Mesenchymal stem cell (in vitro differentiated cells and primary cell): ENCODE measurements around the gene PUDP.
"Not testable (repeated sequence)": the region's sequence is repeated elsewhere in the genome, so short reads cannot be mapped to it uniquely, and the experiment has no call there.

Experiments
- DNase-seq: peaks from one replicate; pipeline ENCODE4 v3.0.0-alpha.2; 2013
- H2AFZ ChIP-seq: one replicate; pipeline ENCODE4 v1.6.1; 2013; ENCODE audit warnings: low read depth, mild to moderate bottlenecking, control low read depth, inconsistent platforms, low read length, moderate library complexity
- H2AK5ac ChIP-seq: 2 replicates; pipeline ENCODE4 v1.6.1; 2013; ENCODE audit warnings: low read length, moderate library complexity, mild to moderate bottlenecking, inconsistent platforms; ENCODE audit not compliant: severe bottlenecking
- H2BK120ac ChIP-seq: one replicate; pipeline ENCODE4 v1.6.1; 2013; ENCODE audit warnings: low read depth, mild to moderate bottlenecking, inconsistent platforms, low read length, moderate library complexity
- H2BK12ac ChIP-seq, 2 experiments: one replicate each; pipeline ENCODE4 v1.6.1; 2013; ENCODE audit warnings: inconsistent platforms in 2 of 2, low read length in 2 of 2, mild to moderate bottlenecking in 2 of 2, moderate library complexity in 2 of 2, control low read depth in 1 of 2
- H2BK15ac ChIP-seq: one replicate; pipeline ENCODE4 v1.6.1; 2013; ENCODE audit warnings: mild to moderate bottlenecking, low read depth, inconsistent platforms; ENCODE audit not compliant: poor library complexity, severe bottlenecking
- H2BK5ac ChIP-seq: 2 replicates; pipeline ENCODE4 v1.6.1; 2013; ENCODE audit warnings: low read depth, mild to moderate bottlenecking, low read length, control low read depth, inconsistent platforms; ENCODE audit not compliant: poor library complexity, severe bottlenecking
- H3K14ac ChIP-seq, 2 experiments: one replicate each; pipeline ENCODE4 v1.6.1; 2013; ENCODE audit warnings: inconsistent platforms in 2 of 2, low read length in 2 of 2, control low read depth in 1 of 2, mild to moderate bottlenecking in 1 of 2, moderate library complexity in 1 of 2
- H3K18ac ChIP-seq, 2 experiments: one replicate each; pipeline ENCODE4 v1.6.1; 2013; ENCODE audit warnings: inconsistent platforms in 2 of 2, low read length in 2 of 2, control low read depth in 1 of 2, low read depth in 1 of 2, mild to moderate bottlenecking in 1 of 2
- H3K23ac ChIP-seq, 2 experiments: one replicate each; pipeline ENCODE4 v1.6.1; 2013; ENCODE audit warnings: inconsistent platforms in 2 of 2, low read length in 2 of 2, mild to moderate bottlenecking in 2 of 2, moderate library complexity in 2 of 2, control low read depth in 1 of 2
- H3K27ac ChIP-seq: 2 replicates; pipeline ENCODE4 v1.5.1; 2013; ENCODE audit warnings: mild to moderate bottlenecking, moderate library complexity, low read length, control low read depth, inconsistent platforms; ENCODE audit not compliant: poor library complexity, severe bottlenecking
- H3K27me3 ChIP-seq, 2 experiments: 2 replicates each; pipeline versions ENCODE4 v1.6.1 to v1.7.0; 2013; ENCODE audit warnings: low read length in 2 of 2, mild to moderate bottlenecking in 2 of 2, moderate library complexity in 2 of 2, control low read depth in 1 of 2, inconsistent platforms in 1 of 2; ENCODE audit not compliant: control insufficient read depth in 1 of 2, insufficient read depth in 1 of 2
- H3K36me3 ChIP-seq, 2 experiments: 2 replicates each; pipeline versions ENCODE4 v1.6.1 to v1.7.0; 2013; ENCODE audit warnings: low read length in 2 of 2, control low read depth in 1 of 2, inconsistent platforms in 1 of 2, low read depth in 1 of 2, mild to moderate bottlenecking in 1 of 2; ENCODE audit not compliant: insufficient read depth in 2 of 2, control insufficient read depth in 1 of 2
- H3K4ac ChIP-seq, 2 experiments: one replicate each; pipeline ENCODE4 v1.6.1; 2013; ENCODE audit warnings: inconsistent platforms in 2 of 2, low read length in 2 of 2, mild to moderate bottlenecking in 2 of 2, moderate library complexity in 2 of 2, control low read depth in 1 of 2, low read depth in 1 of 2
- H3K4me1 ChIP-seq: 2 replicates; pipeline ENCODE4 v1.6.1; 2013; ENCODE audit warnings: low read depth, low read length, control low read depth; ENCODE audit not compliant: control insufficient read depth, insufficient read depth
- H3K4me2 ChIP-seq: 2 replicates; pipeline ENCODE4 v1.6.1; 2013; ENCODE audit warnings: low read length, mild to moderate bottlenecking, inconsistent platforms; ENCODE audit not compliant: poor library complexity, severe bottlenecking
- H3K4me3 ChIP-seq, 2 experiments: 2 replicates each; pipeline versions ENCODE4 v1.5.1 to v1.7.0; 2013; ENCODE audit warnings: low read length in 2 of 2, mild to moderate bottlenecking in 2 of 2, control low read depth in 1 of 2, low read depth in 1 of 2; ENCODE audit not compliant: insufficient read depth in 1 of 2
- H3K79me1 ChIP-seq: replicated peaks from 2 replicates; pipeline ENCODE4 v1.6.1; 2013; ENCODE audit warnings: mild to moderate bottlenecking, control low read depth, low read length, inconsistent platforms; ENCODE audit not compliant: poor library complexity, severe bottlenecking
- H3K9ac ChIP-seq: 2 replicates; pipeline ENCODE4 v1.7.0; 2013; ENCODE audit warnings: mild to moderate bottlenecking, low read length, moderate library complexity
- H3K9me3 ChIP-seq: 2 replicates; pipeline ENCODE4 v1.7.0; 2013; ENCODE audit warnings: mild to moderate bottlenecking, low read length; ENCODE audit not compliant: control insufficient read depth
- H4K8ac ChIP-seq: one replicate; pipeline ENCODE4 v1.6.1; 2013; ENCODE audit warnings: inconsistent platforms, mild to moderate bottlenecking, low read length, moderate library complexity
- H4K91ac ChIP-seq: one replicate; pipeline ENCODE4 v1.6.1; 2013; ENCODE audit warnings: mild to moderate bottlenecking, low read length, inconsistent platforms
- WGBS: methylation state at CpG from one replicate; pipeline ENCODE4 v1.1.7; 2013; ENCODE audit warnings: mixed read lengths; 5-methylcytosine and 5-hydroxymethylcytosine counted together
- small RNA-seq: library from polyadenylated mRNA; stranded (forward); fragments of <200 nt; extraction: miRNeasy Mini kit (QIAGEN cat#:217004); gene quantifications from one replicate; pipeline ENCODE3, GENCODE V24; 2013; ENCODE audit warnings: low read depth

The PUDP gene

GRCh38 chrX:7012262-7012834, 135.6 kb downstream of the PUDP start:
- H2BK15ac ChIP-seq, H2AK5ac ChIP-seq, H2BK5ac ChIP-seq, DNase-seq, H3K9me3 ChIP-seq, H3K4me1 ChIP-seq, H3K27me3 ChIP-seq, H2AFZ ChIP-seq, H2BK12ac ChIP-seq, H3K36me3 ChIP-seq, H3K23ac ChIP-seq, H4K8ac ChIP-seq, H3K9ac ChIP-seq, H2BK120ac ChIP-seq, H3K4ac ChIP-seq, H3K14ac ChIP-seq, H3K4me2 ChIP-seq, H4K91ac ChIP-seq, H3K18ac ChIP-seq, H3K27ac ChIP-seq, H3K4me3 ChIP-seq, H3K79me1 ChIP-seq: not testable (repeated sequence)
- 66% methylated on average over 6 of the region's 8 CpGs for WGBS

- H3K9me3 ChIP-seq, DNase-seq, H3K27ac ChIP-seq, H3K18ac ChIP-seq, H3K36me3 ChIP-seq, H2AFZ ChIP-seq, H2BK5ac ChIP-seq, H3K9ac ChIP-seq, H2BK12ac ChIP-seq, H3K14ac ChIP-seq, H3K4ac ChIP-seq, H3K4me1 ChIP-seq, H2BK15ac ChIP-seq, H4K91ac ChIP-seq, H3K27me3 ChIP-seq, H3K79me1 ChIP-seq, H3K23ac ChIP-seq, H3K4me2 ChIP-seq, H3K4me3 ChIP-seq, H2BK120ac ChIP-seq, H4K8ac ChIP-seq, H2AK5ac ChIP-seq: not testable (repeated sequence)
- no CpG with 5 or more reads among the region's 4 CpGs for WGBS
These were observed 137.1 kb downstream of the PUDP start for GRCh38 chrX:7010897-7011296.

DNA sequence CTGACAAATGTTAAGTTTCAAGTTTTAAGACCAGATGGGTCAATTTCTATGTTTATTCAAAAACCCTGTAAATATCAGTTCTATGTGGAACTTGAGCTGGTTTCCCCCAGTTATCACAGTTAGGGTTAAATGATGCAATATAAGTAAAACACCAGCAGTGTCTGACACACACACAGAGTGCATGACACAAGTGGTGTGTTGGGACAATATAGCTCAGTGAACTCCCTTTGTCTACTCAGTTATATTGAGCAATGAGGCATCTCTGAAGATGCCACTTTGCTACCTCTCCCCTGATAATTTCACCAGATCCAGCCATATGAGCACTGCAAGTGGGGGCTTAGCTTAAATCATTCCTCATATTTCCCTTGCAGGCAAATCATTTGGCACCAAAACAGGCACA, 140.6 kb downstream of the PUDP start:
- not testable (repeated sequence) for DNase-seq, H2BK15ac ChIP-seq

More for the DNA sequence above, 140.6 kb downstream of the PUDP start:
- not testable (repeated sequence) for H2AFZ ChIP-seq, H2BK5ac ChIP-seq, H4K91ac ChIP-seq, H3K4ac ChIP-seq, H3K14ac ChIP-seq, H4K8ac ChIP-seq, H3K18ac ChIP-seq, H3K23ac ChIP-seq, H3K79me1 ChIP-seq, H3K4me3 ChIP-seq, H3K27me3 ChIP-seq, H3K27ac ChIP-seq, H3K4me1 ChIP-seq, H3K36me3 ChIP-seq, H2BK12ac ChIP-seq, H3K4me2 ChIP-seq, H3K9ac ChIP-seq, H2BK120ac ChIP-seq, H3K9me3 ChIP-seq, H2AK5ac ChIP-seq

Small RNAs within 50 kb of the gene (small RNA-seq; reads per million reads assigned to genes)
- gene MIR4767 = 1.4 reads per million
